Mesenteric fat pad (tissue), 1 donor: ENCODE data around the gene CDC42SE1. TPM values are rescaled to one million over a fixed set of nuclear protein-coding genes. Genes with fewer than 3 reads are reported as not detected.

Source experiments
- DNase-seq: peaks from one replicate; pipeline ENCODE4 v3.0.0-alpha.2; 2020; ENCODE audit warnings: low spot score
- total RNA-seq: library from RNA; stranded (reverse); fragmentation: NEBNext Ultra II Directional; extraction: Animal tissue kit (Norgen Biotek cat#: 25700); gene quantifications from one replicate; pipeline ENCODE4 v1.2.1, GENCODE V29; 2021
- donor health status: DM: yes; HTN: yes; CAD: no.

Gene CDC42SE1
- total RNA-seq, 1 donor from 2014 or later: 97.4 TPM

DNA sequence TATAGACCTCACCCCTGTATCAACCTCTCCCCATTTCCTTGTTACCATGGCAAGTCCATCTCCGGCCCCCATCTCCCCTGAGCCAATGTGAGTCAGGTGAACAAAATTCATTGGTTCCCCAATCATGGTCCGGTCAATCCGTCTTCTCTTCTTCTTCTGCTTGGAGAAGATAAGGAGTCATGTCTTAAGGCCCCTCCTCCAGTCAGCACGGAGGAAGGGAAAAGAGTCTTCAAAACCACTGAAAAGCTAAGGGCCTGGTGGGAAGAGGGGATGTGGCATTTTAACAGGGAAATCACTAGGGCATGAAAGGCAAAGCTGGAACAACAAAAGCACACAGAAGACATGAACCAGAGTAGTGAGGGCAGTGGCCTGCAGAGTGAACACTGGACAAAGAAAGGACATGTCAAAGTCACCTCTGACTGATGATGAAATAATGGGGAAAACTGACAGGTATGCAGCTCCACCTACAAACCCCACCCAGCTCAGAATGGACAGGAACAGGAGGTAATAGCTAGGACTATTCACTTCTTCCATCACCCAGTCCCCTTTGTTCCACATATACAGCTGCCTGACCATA lies 4.4 kb downstream of the CDC42SE1 start:
- DNase-seq: no peak

DNA sequence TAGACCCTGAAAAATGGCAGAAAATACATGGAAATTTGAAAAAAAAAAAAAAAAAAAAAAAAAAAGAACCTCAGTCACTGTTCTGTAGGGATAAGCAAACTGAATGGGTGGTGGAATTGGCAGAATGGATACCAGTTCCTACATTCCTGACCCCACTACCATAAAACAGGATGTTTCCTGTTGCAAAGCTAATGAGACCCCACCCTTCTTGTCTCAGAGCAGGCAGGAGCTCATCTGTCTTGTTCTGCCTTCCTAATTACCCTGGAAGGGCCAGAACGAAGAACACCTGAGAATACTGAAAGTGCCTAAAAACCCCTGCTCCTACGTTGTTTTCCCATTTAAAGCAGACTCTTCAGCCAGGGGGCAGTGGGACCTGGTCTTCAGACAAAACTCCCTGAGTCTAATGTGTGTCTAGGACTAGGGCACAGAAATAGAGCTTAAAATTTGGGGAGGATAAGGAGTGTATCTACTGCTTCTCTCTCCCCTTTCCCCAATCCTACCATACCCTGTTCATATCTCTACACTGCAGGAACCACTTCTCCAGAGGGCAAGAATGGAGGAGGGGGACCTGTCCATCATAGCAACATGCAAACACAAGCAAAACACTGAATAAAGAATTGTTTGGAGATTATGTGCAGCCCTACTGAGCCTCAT lies 7.9 kb downstream of the CDC42SE1 start:
- no peak for DNase-seq

DNA sequence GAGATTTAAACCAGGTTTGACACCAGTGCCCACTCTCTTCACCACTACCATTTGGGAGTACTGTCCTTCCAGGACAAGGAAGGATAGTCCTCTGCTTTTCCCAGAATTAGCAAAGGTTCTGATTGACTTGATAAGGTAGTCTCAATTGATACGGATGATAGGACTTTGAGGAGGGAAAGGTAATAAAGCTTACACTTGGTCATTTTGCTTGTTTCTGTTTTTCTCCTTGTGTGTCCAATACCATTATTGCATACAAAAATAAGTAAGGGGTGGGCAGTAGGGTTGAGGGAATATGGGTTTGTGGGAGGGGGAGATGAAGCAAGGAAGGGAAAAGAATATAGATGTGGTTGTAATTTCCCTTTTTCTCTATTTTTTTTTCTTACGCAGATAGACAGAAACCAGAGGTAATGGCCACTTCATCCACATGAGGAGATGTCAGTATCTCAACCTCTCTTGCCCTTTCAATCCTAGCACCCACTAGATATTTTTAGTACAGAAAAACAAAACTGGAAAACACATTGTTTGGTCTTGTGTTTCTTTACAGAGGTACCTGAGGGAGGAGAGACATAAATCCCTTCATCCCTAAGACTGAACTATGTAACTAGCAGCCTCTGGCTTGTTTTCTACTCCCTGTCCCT lies 9.3 kb downstream of the CDC42SE1 start:
- DNase-seq: no peak

DNA sequence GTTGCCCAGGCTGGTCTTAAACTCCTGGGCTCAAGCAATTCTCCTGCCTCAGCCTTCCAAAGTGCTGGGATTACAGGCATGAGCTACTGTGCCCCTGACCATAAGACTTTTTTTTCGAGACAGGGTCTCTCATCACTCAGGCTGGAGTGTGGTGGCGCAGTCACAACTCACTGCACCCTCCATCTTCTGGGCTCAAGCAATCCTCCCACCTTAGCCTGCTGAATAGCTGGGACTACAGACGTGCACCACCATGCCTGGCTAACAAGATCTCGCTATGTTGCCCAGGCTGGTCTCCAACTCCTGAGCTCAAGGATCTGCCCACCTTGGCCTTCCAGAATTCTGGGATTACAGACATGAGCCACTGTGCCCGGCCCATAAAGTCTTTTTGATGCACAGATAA lies 10.0 kb downstream of the CDC42SE1 start:
- no peak for DNase-seq

DNA sequence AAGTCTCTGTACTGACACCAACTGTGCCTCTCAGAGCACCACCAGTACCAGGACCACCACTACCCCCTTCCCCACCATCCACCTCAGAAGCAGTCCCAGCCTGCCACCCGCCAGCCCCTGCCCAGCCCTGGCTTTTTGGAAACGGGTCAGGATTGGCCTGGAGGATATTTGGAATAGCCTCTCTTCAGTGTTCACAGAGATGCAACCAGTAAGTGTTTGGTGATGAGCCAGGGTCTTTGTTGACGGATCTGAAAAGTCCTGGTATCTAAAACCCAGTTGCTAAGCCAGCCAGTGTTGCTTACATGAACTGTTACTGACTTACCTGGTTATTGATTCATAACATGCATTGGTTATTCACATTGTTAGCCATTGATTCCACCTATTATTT lies 10.8 kb downstream of the CDC42SE1 start:
- DNase-seq: no peak

DNA sequence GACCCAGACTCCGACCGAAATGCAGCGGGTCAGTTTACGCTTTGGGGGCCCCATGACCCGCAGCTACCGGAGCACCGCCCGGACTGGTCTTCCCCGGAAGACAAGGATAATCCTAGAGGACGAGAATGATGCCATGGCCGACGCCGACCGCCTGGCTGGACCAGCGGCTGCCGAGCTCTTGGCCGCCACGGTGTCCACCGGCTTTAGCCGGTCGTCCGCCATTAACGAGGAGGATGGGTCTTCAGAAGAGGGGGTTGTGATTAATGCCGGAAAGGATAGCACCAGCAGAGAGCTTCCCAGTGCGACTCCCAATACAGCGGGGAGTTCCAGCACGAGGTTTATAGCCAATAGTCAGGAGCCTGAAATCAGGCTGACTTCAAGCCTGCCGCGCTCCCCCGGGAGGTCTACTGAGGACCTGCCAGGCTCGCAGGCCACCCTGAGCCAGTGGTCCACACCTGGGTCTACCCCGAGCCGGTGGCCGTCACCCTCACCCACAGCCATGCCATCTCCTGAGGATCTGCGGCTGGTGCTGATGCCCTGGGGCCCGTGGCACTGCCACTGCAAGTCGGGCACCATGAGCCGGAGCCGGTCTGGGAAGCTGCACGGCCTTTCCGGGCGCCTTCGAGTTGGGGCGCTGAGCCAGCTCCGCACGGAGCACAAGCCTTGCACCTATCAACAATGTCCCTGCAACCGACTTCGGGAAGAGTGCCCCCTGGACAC lies 11.3 kb downstream of the CDC42SE1 start:
- no peak for DNase-seq

DNA sequence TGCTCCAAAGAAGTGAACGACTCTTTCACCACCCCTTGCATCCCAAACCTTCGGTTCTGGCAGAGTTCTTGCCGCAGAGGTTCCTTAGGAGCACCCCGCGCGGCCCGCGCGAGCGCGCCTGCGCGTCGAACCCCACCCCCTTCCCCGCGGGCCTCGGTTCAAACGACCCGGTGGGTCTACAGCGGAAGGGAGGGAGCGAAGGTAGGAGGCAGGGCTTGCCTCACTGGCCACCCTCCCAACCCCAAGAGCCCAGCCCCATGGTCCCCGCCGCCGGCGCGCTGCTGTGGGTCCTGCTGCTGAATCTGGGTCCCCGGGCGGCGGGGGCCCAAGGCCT lies 11.9 kb downstream of the CDC42SE1 start, which contains the start of gene C1orf56:
C1orf56 (plus strand) TSS at position 161 of the 334 bp plus-strand sequence; CDS start at position 258, 97 bp downstream.
- no peak for DNase-seq

DNA sequence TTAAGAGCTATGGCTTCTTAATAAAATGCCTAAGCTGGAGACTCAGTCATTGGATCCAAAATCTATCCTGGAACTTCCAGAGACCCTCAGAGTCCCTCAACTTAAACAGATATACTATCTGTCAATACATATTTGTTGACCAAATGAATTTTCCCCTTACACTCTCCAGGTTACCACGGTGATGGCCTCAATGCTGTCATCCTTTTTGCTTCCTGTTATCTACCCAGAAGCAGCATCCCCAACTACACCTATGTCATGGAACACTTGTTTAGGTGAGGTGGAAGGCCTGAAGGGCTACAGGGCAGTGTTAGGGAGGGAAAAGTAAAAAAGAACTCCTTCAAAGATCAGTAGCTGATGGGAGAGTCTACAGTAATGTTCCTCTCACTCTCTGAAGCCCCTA lies 16.3 kb downstream of the CDC42SE1 start:
- no peak for DNase-seq

DNA sequence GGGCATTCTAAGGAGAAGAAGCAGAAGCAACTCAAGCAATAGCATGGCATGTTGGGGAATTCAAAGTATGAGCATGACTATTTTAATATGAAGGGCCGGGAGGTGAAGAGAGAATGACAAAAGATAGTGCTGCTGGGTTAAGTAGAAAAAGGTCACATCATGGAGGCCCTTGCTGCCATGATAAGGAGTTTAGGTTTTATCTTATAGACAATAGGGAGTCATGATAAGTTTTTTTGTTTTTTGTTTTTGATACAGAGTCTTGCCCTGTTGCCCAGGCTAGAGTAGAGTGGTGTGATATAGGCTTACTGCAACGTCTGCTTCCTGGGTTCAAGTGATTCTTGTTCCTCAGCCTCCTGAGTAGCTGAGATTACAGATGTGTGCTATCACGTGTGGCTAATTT lies 19.9 kb downstream of the CDC42SE1 start:
- no peak for DNase-seq

DNA sequence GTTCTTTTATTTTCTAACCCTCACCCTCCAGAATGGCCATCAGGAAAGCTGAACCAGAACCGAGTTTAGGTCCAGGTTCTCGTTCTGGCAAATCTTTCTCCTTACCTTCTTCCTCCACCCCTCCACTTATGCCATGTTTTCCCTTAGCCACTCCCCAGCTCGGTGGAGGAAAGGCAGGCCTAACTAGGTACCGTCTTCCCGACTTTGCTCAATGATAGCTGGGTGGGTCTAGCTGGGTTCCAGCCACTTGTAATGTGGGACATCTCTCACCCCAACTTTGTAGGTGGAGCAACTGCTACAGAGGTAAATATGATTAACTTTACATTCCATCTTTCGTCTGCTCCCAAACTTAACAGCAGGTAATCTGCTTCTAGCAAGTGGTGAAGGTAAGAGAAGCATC lies 22.4 kb downstream of the CDC42SE1 start:
- no peak for DNase-seq

DNA sequence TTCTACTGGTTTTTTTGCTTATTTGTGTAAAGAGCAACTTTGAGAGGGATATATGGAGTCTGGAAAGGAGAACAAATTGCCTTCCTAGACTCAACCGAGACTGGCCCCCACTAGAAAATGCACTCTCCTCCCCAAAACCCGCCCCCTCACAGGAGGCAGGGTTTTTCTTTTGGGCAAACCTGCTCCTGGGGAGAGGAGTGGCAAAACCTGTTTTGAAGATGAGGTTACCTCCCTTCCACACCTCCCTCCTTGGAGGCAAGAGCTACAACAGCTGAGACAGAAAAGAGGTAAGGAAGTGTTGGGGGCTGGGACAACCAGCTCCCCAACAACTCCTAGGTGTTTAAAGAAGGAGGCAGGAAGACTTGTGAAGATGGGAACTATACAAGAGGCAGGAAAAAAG lies 23.1 kb downstream of the CDC42SE1 start, which contains the start of gene BNIPL:
BNIPL (plus strand) TSS at position 231 of the 400 bp plus-strand sequence; CDS start at position 371, 140 bp downstream.
- no peak for DNase-seq

DNA sequence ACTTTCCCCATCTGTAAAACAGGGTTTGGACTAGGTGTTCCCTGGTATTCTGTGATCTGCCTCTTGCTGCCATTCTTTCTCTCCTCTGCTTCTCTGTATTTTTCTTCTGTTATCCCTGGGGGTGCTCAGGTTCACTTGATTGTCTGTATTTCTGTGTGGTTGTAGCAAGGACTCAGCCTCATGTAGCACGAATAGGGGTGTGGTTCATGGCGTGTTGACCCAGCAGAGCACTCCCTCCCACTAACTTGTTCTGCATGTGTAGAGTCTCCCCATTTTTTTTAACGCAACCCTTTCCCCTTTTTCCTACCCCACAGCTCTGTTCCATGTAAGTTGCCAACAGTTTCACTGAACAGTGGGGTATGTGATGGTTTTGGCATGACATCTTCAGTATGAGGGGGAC lies 24.3 kb downstream of the CDC42SE1 start:
- DNase-seq: no peak

DNA sequence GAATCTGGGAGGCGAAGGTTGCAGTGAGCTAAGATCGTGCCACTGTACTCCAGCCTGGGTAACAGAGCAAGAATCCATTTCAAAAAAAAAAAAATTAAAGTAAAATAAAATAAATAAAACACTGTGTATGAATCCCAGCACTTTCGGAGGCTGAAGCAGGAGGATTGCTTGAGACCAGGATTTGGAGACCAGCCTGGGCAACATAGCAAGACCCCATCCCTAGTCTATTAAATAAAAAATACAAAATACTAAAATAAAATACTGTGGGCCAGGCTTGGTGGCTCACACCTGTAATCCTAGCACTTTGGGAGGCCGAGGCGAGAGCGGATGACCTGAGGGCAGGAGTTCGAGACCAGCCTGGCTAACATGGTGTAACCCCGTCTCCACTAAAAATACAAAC lies 27.3 kb downstream of the CDC42SE1 start:
- no peak for DNase-seq

DNA sequence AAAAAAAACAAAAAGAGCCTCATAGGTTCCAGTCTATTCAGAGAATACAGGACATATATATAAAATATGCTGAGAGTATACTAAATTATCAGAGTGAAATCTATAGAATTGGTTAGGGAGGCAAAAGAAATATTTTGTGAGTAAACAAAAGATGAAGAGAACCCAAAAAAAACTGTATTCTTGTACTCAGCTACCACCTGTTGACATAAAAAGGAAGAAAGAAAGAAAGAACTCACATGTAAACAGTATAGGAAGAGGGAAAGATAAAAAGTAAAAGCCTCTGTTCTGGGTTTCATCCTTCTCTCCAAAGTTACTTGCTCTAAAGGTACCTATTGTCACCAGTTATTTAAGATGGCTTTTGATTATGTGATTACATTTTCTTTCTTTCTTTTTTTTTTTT lies 33.0 kb downstream of the CDC42SE1 start:
- no peak for DNase-seq

DNA sequence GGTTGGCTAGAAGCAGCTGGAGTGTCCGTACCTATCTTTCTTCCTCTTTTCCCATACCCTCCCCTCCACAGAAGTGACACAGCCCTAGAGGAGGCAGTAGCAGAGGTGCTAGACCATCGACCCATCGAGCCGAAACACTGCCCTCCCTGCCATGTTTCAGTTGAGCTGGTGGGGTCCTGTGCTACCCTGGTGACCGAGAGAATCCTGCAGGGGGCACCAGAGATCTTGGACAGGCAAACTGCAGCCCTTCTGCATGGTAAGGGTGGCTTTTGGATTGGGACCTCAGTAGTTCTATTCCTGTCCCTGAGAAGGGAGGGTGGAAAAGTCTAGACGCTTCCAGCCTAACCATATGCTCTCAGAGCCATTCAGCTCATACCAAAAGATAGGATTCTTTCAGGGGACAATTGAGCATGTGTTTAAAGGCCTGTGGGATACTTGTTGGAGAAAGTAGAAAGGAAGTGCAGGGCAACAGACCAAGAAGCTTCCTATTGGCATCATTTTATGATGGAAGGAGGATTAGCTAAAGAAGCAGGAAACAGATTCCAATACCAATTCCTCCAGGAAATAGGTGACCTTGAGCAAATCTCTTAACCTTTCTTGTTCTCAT lies 34.8 kb downstream of the CDC42SE1 start:
- DNase-seq: no peak

DNA sequence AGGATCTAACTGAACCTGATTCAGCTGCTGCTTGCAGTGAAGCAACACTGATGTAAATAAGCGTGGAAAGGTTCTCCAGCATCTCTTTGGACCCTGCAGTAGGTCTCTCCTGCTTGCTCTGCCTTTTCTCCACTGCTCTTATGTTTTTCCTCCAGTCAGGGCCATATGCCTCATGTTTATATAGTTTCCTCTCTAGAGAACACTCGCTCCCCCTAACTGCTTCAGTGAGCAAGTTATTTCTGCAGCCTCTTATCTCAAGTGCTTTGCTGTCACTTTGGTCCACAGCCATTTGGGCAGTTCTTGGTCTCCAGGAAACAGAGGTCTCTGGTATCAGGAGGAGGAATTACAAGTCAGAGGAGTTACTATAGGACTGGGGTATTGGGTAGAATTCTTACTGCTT lies 45.9 kb downstream of the CDC42SE1 start:
- no peak for DNase-seq

DNA sequence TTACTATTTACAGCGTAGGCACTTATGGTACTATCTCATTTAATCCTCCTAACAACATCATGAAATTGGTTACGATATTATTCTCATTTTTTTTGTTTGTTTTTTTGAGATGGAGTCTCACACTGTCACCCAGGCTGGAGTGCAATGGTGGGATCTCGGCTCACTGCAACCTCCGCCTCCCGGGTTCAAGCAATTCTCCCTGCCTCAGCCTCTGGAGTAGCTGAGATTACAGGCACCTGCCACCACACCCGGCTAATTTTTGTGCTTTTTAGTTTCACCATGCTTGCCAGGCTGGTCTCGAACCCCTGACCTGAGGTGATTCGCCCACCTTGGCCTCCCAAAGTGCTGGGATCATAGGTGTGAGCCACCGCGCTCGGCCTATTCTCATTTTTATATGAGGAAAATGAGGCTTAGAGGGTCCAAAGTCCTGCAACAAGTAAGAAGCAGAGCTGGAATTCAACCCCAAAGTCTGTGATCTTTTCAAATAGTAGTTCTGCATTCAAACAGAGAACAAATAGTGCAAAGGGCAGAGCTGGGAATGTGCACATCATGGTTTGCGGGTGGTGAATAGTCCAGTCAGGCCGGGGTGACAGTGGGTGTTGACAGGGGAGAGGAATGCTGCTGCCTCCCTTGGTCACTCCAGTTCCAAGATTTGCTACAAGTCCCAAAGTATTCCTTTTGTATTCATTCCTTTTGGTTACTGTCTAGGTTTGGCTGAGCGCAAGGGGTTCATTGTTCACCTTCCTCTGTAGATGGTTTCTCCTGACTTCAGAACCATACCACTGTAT lies 46.5 kb downstream of the CDC42SE1 start:
- DNase-seq: no peak

DNA sequence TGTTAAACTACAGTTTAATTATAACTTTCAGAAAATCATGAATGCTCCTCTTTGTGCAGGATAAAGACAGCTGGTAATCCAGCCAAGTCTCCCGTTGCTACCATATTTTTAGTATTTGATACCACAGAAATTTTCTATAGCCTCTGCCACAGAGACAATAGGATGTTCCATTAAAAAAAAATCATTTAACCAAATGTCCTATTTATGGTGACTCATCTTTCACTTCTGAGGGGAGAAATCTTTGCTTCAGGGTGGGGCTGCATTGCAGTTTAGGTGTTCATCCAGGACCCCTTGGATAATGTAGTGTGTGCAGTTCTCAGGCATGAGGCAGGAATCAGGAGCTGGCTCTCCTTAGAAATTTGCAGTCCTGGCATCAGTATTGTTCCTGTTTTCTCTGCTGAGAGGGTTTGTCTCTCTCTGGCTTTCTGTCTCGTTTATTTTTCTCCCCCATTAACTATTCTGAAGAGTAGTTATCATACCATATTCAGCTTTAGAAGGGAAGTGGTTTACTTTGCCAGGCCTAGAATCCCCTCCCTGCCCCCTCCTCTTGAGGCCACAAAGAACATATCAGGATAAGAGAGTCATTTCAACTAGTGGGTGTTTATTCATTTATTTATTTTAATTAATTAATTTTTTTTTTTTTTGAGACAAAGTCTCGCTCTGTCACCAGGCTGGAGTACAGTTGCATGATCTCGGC lies 48.1 kb downstream of the CDC42SE1 start:
- no peak for DNase-seq

DNA sequence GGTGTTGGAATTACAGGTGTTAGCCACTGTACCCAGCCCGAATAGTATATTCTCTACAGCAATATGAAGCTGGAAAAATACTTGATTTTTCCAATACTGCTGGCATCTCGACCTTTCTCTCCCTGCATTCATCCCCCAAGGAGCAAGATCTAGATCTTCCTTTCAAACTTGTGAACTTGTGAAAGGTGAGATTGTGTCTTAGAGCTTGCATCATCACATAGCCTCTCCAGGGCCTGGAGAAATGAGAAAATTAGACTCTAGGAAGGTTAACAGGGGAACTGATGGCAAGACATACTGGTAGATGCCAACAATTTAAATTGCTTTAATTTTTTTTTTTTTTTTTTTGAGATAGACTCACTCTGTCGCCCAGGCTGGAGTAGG lies 49.1 kb downstream of the CDC42SE1 start:
- DNase-seq: no peak

DNA sequence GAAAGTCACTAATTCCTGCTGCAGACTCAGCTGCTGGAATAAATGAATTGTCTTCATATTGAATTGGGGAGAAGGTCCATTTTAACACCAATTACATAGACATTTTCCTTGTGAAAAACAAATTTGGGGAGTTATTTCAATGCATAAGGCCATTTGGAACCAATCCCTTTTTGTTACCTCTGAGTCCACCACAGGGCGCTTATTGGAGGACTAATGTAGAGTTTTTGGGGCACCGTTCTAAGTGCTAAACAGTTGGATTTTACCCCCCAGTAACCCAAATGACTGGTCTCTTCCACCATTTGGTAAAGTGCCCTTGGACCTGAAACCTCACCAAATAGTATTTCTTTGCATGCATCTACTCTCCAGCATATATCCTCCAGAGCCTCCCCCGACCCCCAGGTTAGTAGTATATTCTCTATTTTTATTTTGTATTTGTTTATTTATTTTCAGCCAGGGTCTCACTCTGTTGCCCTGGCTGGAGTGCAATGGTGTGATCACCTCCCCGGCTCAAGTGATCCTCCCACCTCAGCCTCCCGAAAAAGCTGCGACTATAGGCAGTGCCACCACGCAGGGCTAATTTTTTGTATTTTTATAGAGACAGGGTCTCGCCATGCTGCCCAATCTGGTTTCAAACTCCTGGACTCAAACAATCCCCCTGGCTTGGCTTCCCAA lies 49.6 kb downstream of the CDC42SE1 start:
- DNase-seq: no peak
